ENCODE results near the gene ABCC4. TPM values are rescaled to one million over a fixed set of nuclear protein-coding genes. Genes with fewer than 3 reads are reported as not detected.

Gene ABCC4
- total RNA-seq, 4 donors from 2014 or later = 15.8 to 26.0 (median 23.8) TPM

DNA sequence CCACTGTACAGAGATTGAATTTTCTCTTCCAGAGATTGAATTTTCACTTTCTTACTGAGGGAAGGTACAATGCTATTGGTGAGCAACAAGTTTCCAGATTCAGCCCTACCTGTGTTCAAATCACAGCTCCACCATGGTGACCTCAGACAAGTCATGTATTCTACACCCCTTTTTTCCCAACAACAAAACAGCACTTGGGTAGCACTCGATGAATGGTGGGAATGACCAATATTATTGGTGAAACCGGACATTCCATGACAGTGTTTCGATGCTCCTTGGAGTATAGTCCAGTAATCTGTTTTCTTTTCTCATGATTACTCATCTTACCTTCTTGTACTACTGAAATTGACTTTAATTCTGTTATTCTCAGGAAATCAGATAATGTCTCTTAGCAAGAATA is 322.7 kb downstream of the ABCC4 start:
- Histone ChIP-seq H3K27ac (no peak overlapping the region), H3K36me3 (no peaks in the 10 kb centered on the region), H3K9me3 (no peaks in the 10 kb centered on the region), H3K4me1 (no peaks in the 10 kb centered on the region), H3K4me3 (no peak overlapping the region), H3K27me3 (peaks cover 4% of the 10 kb centered on the region)
- WGBS, 2 donors (ENCODE audit: low coverage in 1 of 2) = 86 to 89% methylated on average over 3 of the region's 3 CpGs
- no peak for TF ChIP-seq POLR2AphosphoS5 (IDR thresholded peaks at IDR 0.05)
- TF ChIP-seq POLR2A (IDR thresholded peaks at IDR 0.05) = no peak
- TF ChIP-seq EP300 (IDR thresholded peaks at IDR 0.05; ENCODE audit: low read depth) = no peak
- TF ChIP-seq, protein P1, sequence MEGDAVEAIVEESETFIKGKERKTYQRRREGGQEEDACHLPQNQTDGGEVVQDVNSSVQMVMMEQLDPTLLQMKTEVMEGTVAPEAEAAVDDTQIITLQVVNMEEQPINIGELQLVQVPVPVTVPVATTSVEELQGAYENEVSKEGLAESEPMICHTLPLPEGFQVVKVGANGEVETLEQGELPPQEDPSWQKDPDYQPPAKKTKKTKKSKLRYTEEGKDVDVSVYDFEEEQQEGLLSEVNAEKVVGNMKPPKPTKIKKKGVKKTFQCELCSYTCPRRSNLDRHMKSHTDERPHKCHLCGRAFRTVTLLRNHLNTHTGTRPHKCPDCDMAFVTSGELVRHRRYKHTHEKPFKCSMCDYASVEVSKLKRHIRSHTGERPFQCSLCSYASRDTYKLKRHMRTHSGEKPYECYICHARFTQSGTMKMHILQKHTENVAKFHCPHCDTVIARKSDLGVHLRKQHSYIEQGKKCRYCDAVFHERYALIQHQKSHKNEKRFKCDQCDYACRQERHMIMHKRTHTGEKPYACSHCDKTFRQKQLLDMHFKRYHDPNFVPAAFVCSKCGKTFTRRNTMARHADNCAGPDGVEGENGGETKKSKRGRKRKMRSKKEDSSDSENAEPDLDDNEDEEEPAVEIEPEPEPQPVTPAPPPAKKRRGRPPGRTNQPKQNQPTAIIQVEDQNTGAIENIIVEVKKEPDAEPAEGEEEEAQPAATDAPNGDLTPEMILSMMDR (IDR thresholded peaks at IDR 0.05) = no peak
- intact Hi-C loops (cut with DNase I; ENCODE audit: low total_unique reads) = no loop called here
- in situ Hi-C loops (cut with MboI; ENCODE audit: low pct_ligation_motif_present in 1 of 4, low pct_unique_long_range_greater_than_20kb in 1 of 4, low sequenced_read_pairs in 3 of 4) = no loop called here
- no peak for DNase-seq

DNA sequence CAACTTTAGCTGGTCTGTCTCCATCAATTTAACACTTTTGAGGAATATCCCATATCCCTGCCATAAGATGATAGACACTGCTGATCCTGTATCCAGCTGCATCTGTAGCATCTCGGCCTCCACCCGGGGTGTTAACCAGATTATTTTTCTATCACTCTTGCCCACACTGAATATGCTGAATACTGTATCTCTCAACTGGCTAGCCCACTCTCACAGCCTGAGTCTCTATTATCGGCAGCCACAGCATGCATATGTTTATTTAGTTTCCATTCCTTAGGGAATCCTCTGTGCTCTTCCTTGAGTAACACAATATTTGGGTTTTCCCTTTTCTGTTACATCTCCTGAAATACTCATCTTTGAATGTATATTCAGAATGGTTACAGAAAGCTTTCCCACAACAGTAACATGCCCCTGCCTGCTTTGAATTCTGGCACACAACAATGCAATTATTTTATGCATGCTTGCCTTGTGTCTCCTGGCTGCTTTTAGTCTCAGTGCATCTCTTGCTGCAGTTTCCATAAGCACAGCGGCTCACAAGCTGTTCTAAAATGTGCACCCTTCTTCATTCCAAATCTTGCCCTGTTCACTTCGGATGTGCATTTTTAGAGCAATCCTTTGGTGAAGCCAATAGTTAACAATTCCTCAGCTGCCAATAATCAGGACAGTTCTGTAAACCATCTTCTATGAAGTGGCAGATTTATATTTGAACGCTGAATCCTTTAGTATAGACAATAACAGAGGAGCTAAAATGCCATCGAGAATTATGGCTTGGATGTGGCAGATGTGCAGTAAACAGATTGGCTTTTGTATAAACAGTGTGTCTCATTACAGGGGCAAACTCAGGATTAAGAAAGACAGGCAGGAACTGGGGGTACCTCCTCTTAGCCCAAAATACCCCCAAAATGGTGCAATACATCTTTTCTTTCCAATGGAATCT is 327.0 kb downstream of the ABCC4 start:
- no peak for DNase-seq
- peaks cover 29% of the 10 kb centered on the region for H3K27me3 ChIP-seq
- TF ChIP-seq, protein P1 (IDR thresholded peaks at IDR 0.05) = no peak
- TF ChIP-seq EP300 (IDR thresholded peaks at IDR 0.05; ENCODE audit: low read depth) (no peak), POLR2AphosphoS5 (IDR thresholded peaks at IDR 0.05) (no peak), POLR2A (IDR thresholded peaks at IDR 0.05) (no peak)
- no peak overlapping the region for H3K4me3 ChIP-seq
- no peaks in the 10 kb centered on the region for H3K9me3 ChIP-seq
- intact Hi-C loops (cut with DNase I; ENCODE audit: low total_unique reads) = no loop called here
- 61 to 68% methylated on average over 7 of the region's 7 CpGs for WGBS, 2 donors (ENCODE audit: low coverage in 1 of 2)
- H3K27ac ChIP-seq = no peak overlapping the region
- in situ Hi-C loops (cut with MboI; ENCODE audit: low pct_ligation_motif_present in 1 of 4, low pct_unique_long_range_greater_than_20kb in 1 of 4, low sequenced_read_pairs in 3 of 4) = no loop called here
- no peaks in the 10 kb centered on the region for H3K36me3 ChIP-seq
- no peaks in the 10 kb centered on the region for H3K4me1 ChIP-seq

DNA sequence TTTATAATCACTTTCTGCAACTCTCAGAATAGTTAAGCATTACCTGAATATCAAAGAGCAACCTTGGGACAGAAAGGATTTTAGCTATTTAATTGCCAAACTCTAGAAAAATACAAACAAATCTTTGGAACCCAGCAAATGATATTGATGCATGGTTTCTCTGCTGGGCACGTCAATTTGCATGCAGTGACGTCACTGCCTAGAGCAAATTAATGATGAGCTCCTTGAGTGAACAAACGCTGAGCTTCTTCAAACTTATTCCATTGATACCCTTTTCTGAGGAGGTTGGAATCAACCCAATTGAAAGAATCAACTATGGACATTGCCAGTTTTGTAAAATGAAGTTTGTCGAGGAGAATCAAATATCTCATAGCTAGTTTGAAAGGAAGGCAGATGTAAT is 329.0 kb downstream of the ABCC4 start:
- peaks cover 5 to 15% (median 9%) of the 10 kb centered on the region in 4 donors for H3K4me1 ChIP-seq
- in situ Hi-C loops (cut with MboI; ENCODE audit: low pct_ligation_motif_present in 1 of 4, low pct_unique_long_range_greater_than_20kb in 1 of 4, low sequenced_read_pairs in 3 of 4) = no loop called here
- H3K27ac ChIP-seq = no peak overlapping the region
- H3K4me3 ChIP-seq = no peak overlapping the region
- WGBS, 2 donors (ENCODE audit: low coverage in 1 of 2) = 67 to 85% methylated on average over 4 of the region's 4 CpGs
- no peaks in the 10 kb centered on the region for H3K36me3 ChIP-seq
- peaks cover 49% of the 10 kb centered on the region for H3K27me3 ChIP-seq
- intact Hi-C loops (cut with DNase I; ENCODE audit: low total_unique reads) = no loop called here
- H3K9me3 ChIP-seq = no peaks in the 10 kb centered on the region
- no peak for TF ChIP-seq POLR2AphosphoS5 (IDR thresholded peaks at IDR 0.05)
- TF ChIP-seq EP300 (IDR thresholded peaks at IDR 0.05; ENCODE audit: low read depth) = no peak
- TF ChIP-seq, protein P1 (IDR thresholded peaks at IDR 0.05) = no peak
- TF ChIP-seq POLR2A (IDR thresholded peaks at IDR 0.05) = no peak
- DNase-seq = no peak

Small RNA genes lying within 50 kb of the gene (small RNA-seq; reads per million reads assigned to genes)
- 0 reads per million in 4 donors for gene RNU6-62P
- 0 reads per million in 4 donors for gene RNY3P8
- 5.8 to 24.8 (median 8.3) reads per million in 4 donors for gene RNY4P27

Data from transverse colon (tissue), 4 donors.